HG02678 (cell line): ENCODE measurements around the gene PITHD1.
"Not testable (repeated sequence)": the region's sequence is repeated elsewhere in the genome, so short reads cannot be mapped to it uniquely, and the experiment has no call there.

Experiments
- ATAC-seq: cut with Tn5 transposase; IDR thresholded peaks from one replicate; pipeline ENCODE4 v1.9.1; 2021; ENCODE audit warnings: mild to moderate bottlenecking, moderate library complexity; ENCODE audit not compliant: unreplicated experiment

PITHD1 gene

GRCh38 chr1:23823767-23824166, 45.5 kb downstream of the PITHD1 start:
- ATAC-seq: no peak

DNA sequence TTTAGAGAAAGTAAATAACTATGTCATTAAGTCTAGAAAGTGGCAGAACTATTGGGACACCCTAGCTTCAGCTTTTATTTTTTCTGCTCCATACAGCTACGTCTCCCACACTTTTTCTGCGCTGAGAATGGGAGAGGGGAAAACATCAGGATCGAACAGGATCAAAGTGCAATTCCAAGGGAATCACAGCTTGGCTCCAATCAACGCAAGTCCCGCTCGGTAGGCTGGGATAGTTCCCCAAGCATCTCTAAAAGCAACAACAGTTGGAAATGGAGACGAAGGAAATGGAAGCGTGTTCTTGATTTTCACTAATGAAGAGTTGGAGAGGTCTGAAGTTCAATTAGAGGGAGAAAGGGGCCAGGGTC, 46.5 kb downstream of the PITHD1 start:
- ATAC-seq: no peak

DNA sequence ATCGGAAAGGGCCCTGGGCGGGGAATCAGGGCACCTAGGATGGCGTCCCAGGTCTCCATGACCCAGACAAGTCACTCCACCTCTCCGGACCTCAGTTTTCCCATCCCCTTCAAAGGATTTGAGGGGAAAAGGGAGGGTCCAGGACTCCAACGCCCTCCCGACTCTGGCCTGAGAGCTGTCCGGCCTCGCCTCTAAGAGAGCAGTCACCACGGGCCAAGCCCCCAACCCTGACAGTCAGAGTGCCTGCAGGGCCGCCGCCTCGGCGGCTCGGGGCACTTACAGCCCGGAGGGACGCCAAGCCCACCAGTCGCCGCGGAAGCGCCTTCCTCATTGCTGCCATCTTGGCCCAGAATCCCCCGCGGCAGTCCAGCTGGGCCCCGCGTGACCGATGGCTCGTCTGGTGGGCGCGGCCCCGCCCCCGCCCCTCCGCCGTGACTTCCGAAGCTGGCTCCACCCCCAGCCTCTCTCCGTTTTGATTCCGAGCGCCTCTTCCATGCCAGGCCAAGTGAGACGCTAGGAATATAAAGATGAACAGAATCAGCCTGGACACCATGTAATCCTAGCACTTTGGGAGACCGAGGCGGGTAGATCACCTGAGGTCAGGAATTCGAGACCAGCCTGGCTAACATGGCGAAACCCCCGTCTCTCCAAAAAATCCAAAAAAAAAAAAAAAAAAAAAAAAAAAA, 47.0 kb downstream of the PITHD1 start, which contains the start of gene HMGCL:
Gene HMGCL (minus strand): TSS at position 354 of the 686 bp plus-strand sequence. CDS start 14 bp downstream, at position 340.
- ATAC-seq: peak; percentile 86

- no peak for ATAC-seq
Observed at GRCh38 chr1:23825762-23826522, 47.7 kb downstream of the PITHD1 start.

DNA sequence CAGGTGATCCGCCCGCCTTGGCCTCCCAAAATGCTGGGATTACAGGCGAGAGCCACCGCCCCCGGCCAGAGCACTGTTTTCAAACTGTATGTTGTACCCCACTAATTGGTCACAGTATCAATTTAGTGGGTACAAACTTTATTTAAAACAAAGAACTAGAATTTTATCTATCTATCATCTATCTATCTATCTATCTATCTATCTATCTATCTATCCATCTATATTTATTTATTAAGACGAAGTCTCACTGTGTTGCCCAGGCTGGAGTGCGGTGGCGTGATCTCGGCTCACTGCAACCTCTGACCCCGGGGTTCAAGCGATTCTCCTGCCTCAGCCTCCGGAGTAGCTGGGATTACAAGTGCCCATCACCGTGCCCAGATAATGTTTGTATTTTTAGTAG, 48.4 kb downstream of the PITHD1 start:
- ATAC-seq: not testable (repeated sequence)

DNA sequence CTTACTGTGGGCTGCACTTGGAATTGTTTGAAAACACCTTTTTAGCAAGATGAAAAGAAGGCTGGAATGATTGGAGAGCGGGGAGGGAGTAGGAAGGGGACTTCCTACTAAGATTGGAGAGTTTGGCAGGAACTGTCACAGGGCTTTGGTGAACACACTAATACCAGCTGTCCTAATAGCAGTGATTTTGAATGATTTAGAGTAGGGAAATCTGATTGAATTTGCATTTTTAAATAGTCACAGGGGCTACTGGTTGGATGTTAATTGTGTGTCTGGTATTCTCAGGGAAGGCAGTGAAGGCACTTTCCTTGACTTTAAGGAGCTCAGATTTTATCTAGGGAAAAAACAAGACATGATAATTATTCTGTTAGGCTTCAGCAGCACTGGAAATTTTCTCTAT, 49.5 kb downstream of the PITHD1 start:
- no peak for ATAC-seq

GRCh38 chr1:23834156-23834555, 55.9 kb downstream of the PITHD1 start:
- not testable (repeated sequence) for ATAC-seq

DNA sequence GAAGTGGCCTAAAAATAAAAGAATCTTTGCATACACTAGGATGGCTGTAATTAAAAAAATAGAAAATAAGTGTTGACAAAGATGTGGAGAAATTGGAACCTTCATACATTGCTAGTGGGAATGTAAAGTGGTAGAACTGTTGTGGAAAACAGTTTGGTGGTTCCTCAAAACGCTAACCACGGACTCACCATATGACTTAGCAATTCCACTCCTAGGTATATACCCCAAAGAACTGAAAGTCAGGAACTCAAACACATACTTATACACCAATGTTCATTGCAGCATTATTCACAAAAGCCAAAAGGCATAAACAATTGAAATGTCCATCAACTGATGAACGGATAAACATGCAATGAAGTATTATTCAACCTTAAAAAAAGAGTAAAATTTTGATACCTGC, 57.8 kb downstream of the PITHD1 start:
- ATAC-seq: no peak
